Measurements from ENCODE around the gene GALNTL6.

DNA sequence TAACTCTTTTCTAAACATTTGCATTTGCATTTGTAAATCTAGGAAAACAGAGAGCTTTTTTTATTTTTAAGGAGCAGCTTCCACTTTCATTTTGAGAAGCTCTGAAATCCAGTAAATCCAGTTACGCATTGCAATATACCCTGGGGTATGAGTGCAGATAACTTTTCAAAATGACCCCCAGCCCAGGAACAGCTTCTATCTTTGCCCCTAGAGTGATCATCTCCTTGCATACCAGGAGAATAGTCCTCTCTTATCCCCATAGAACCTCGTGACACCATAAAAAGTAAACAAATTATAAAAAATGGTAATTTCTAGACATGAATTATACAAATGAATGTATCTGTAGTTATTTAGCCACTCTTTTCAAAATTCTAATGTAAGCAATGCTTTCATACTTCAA, 1063.2 kb downstream of the GALNTL6 start:
- TF ChIP-seq, protein P1, sequence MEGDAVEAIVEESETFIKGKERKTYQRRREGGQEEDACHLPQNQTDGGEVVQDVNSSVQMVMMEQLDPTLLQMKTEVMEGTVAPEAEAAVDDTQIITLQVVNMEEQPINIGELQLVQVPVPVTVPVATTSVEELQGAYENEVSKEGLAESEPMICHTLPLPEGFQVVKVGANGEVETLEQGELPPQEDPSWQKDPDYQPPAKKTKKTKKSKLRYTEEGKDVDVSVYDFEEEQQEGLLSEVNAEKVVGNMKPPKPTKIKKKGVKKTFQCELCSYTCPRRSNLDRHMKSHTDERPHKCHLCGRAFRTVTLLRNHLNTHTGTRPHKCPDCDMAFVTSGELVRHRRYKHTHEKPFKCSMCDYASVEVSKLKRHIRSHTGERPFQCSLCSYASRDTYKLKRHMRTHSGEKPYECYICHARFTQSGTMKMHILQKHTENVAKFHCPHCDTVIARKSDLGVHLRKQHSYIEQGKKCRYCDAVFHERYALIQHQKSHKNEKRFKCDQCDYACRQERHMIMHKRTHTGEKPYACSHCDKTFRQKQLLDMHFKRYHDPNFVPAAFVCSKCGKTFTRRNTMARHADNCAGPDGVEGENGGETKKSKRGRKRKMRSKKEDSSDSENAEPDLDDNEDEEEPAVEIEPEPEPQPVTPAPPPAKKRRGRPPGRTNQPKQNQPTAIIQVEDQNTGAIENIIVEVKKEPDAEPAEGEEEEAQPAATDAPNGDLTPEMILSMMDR (IDR thresholded peaks at IDR 0.05 in 2 of 3, conservative IDR thresholded peaks at IDR 0.05 in 1 of 3; ENCODE audit: borderline replicate concordance in 1 of 3, insufficient read depth in 1 of 3, low read depth in 2 of 3, low read length in 2 of 3): no peak
- no peak for TF ChIP-seq POLR2A (IDR thresholded peaks at IDR 0.05; ENCODE audit: borderline replicate concordance, extremely low read depth, insufficient read depth, insufficient read length)
- no peak for TF ChIP-seq ELF1 (IDR thresholded peaks at IDR 0.05; ENCODE audit: borderline replicate concordance, low read depth)
